Muscle of back (tissue), 13 donors: ENCODE measurements around the gene KIR3DL2. TPM values are rescaled to one million over a fixed set of nuclear protein-coding genes. Genes with fewer than 3 reads are reported as not detected.
"Not testable (repeated sequence)": the region's sequence is repeated elsewhere in the genome, so short reads cannot be mapped to it uniquely, and the experiment has no call there.

Experiments
- DNase-seq, 3 donors: peaks; one replicate each; pipeline versions ENCODE4 v3.0.0 to v3.0.0-alpha.2; 2013
- long read RNA-seq, 9 donors: transcript quantifications; one replicate each; lab custom pipeline, GENCODE V29; 2026
- polyA plus RNA-seq, 10 donors: library from polyadenylated mRNA; unstranded; fragments of 120-200 nt; gene quantifications; one replicate each; pipeline ENCODE4 v1.2.1, GENCODE V29; 2013; ENCODE audit not compliant: insufficient read length in 10 of 10

The KIR3DL2 gene
- polyA plus RNA-seq, result not detected
- long read RNA-seq, donor 1, result 0 reads
- long read RNA-seq, donor 2, result 0 reads
- long read RNA-seq, donor 3, result 0 reads
- long read RNA-seq, donor 4, result 0 reads
- long read RNA-seq, donor 5, result 0 reads
- long read RNA-seq, donor 6, result 0 reads
- long read RNA-seq, donor 7, result 0 reads
- long read RNA-seq, donor 8, result 0 reads
- long read RNA-seq, donor 9, result 0 reads

DNA sequence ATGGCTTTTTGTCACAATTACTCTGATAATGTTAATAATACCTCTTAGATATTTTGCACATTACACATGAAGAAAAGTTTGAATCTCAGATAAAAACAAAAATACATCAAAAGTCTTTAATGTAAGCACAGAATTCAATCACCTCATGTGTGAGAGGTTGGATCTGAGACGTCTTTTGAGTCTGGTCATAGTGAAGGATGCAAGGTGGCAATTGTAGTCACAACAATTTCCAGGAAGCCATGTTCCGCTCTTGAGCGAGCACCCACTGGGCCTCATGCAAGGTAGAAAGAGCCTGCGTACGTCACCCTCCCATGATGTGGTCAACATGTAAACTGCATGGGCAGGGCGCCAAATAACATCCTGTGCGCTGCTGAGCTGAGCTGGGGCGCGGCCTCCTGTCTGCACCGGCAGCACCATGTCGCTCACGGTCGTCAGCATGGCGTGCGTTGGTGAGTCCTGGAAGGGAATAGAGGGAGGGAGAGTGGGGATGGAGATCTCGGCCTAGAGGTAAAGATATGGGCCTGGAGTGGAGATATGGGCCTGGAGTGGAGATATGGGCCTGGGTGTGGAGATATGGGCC lies at the start of gene KIR3DL2:
Gene KIR3DL2 (plus strand): TSS at position 383 of the 580 bp plus-strand sequence. CDS start 33 bp downstream, at position 416.
- not testable (repeated sequence) for DNase-seq

DNA sequence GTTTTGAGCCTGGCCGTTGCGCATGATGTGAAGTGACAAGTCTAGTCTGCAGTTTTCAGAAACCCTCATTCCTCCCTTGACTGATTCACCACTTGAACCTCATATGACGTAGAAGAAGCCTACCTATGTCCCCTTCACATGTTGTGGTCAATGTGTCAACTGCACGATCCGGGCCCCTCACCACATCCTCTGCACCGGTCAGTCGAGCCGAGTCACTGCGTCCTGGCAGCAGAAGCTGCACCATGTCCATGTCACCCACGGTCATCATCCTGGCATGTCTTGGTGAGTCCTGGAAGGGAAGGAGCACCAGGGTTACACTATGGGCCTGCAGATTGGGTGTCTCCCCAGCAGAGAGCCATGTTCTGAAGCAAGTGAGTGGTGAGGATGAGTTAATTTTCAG lies 46.8 kb upstream of the KIR3DL2 start, which contains the start of gene KIR2DL4:
Gene KIR2DL4 (plus strand): TSS at position 201 of the 400 bp plus-strand sequence. CDS start 42 bp downstream, at position 243.
- no peak for DNase-seq

DNA sequence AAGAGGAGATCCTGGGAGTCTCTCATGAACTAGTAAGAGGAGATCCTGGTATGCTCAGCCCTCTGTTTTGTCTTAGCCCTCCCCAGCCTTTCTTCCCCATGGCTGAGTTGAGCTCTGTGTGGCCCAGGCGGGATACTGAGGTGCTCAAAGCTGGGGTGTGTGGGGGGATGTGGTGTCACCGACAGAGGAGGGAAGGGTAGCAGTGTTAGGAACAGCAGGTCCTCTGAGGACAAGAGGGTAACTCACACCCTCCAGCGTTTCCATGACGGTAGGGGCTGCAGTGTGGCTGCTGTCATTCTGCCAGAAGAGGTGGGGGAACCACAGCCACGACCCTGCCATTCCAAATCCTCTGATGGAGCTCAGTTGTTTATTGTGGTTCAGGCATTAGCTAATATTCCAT lies 46.1 kb upstream of the KIR3DL2 start:
- DNase-seq, result no peak

DNA sequence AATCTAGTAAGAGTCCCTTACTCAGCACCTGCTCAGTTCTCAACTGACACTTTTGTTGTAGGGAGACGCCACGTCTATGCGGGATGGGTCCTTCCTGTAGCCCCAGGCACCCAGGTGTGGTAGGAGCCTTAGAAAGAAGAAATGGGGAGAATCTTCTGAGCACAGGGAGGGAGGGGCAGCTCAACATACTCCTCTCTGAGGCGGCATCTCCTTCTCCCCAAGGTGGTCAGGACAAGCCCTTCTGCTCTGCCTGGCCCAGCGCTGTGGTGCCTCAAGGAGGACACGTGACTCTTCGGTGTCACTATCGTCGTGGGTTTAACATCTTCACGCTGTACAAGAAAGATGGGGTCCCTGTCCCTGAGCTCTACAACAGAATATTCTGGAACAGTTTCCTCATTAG lies 45.7 kb upstream of the KIR3DL2 start:
- no peak for DNase-seq

DNA sequence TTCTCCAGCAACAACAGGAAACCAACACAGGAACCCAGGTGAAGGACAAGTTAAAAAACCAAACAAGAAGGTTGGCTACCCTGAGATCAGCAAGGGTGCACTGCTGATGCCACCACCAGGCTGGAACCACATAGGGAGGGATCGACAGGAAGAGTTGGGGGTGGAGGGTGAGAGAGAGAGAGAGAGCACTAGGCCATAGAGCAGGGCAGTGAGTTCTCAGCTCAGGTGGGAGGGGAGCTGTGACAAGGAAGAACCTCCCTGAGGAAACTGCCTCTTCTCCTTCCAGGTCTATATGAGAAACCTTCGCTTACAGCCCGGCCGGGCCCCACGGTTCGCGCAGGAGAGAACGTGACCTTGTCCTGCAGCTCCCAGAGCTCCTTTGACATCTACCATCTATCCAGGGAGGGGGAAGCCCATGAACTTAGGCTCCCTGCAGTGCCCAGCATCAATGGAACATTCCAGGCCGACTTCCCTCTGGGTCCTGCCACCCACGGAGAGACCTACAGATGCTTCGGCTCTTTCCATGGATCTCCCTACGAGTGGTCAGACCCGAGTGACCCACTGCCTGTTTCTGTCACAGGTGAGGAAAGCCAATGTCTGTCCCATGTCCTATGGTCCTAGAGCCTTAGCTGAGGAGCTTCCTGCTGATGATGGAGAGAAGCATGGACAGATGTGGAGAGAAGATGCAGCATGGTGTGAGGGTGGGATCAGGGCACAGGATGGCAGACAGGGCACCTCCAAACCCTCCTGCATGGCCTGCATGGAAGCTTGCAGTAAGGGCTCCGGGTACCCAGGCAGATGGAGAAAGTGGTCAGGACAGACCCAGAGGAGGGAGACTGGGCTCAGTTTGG lies 44.4 kb upstream of the KIR3DL2 start:
- no peak for DNase-seq

DNA sequence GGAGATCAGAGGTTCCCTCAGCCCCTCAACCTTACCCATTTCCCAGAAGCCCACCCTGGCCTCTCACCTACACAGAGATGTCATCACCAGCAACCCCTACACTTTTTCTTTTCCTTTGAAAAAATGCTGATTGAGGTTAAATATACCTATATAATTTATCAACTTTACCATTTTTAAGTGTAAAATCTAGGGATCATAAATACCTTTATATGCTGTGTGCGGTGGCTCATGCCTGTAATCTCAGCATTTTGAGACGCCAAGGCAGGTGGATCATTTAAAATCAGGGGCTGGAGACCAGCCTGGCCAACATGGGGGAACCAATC lies 43.8 kb upstream of the KIR3DL2 start:
- no peak for DNase-seq

DNA sequence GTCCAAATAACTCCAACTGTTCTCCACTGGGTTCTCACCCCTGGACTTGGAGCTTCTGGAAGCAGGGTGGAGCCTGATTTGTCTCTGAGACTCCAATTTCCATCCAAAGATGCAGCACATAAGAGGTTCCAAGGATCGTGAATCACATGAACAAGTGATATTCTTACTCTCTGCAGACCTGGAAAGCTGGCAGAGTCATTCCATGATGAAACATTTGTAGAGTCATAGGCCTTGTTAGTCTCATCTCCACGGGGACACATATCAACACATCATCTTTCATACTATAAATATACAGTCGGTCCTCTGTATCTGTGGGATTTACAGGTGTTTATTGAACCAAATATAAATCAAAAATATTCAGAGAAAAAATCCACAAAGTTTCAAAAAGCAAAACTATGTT lies 35.7 kb upstream of the KIR3DL2 start:
- not testable (repeated sequence) for DNase-seq

DNA sequence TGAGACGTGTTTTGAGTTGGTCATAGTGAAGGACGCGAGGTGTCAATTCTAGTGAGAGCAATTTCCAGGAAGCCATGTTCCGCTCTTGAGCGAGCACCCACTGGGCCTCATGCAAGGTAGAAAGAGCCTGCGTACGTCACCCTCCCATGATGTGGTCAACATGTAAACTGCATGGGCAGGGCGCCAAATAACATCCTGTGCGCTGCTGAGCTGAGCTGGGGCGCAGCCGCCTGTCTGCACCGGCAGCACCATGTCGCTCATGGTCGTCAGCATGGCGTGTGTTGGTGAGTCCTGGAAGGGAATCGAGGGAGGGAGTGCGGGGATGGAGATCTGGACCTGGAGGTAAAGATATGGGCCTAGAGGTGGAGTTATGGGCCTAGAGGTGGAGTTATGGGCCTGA lies 34.0 kb upstream of the KIR3DL2 start, which contains the start of gene KIR3DL1:
Gene KIR3DL1 (plus strand): TSS at position 218 of the 400 bp plus-strand sequence.
- DNase-seq, result not testable (repeated sequence)

DNA sequence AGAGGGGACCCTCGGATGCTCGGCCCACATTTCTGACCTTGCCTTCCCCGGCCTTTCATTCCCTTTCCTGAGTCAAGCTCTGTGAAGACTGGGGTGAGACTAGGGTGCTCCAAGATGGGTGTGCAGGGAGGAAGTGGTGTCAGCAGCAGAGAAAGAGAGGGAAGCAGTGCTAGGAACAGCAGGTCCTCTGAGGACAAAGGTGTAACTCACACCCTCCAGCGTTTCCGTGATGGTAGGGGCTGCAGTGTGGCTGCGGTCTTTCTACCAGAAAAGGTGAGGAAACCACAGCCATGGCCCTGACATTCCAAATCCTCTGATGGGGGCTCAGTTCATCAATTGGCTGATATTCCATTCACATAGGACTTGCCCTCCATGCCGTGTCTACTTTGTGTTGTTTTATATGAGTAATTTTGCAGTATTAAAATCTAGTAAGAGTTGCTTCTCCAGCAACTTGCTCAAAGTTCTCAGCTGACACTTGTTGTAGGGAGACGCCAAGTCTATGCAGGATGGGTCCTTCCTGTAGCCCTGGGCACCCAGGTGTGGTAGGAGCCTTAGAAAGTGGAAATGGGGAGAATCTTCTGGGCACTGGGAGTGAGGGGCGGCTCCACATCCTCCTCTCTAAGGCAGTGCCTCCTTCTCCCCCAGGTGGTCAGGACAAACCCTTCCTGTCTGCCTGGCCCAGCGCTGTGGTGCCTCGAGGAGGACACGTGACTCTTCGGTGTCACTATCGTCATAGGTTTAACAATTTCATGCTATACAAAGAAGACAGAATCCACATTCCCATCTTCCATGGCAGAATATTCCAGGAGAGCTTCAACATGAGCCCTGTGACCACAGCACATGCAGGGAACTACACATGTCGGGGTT lies 32.3 kb upstream of the KIR3DL2 start:
- DNase-seq, result no peak

DNA sequence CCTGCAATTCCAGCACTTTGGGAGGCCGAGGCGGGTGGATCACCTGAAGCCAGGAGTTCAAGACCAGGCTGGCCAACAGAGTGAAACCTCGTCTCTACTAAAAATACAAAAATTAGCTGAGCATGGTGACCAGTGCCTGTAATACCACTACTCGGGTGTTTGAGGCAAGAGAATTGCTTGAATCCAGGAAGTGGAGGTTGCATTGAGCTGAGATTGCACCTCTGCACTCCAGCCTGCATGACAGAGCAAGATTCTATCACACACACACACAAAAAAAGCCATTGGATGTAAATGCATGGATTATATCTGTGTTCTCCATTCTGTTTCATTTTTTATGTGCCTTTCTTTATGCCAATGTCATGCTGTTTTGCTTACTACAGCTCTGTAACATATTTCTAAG lies 25.8 kb upstream of the KIR3DL2 start:
- not testable (repeated sequence) for DNase-seq

DNA sequence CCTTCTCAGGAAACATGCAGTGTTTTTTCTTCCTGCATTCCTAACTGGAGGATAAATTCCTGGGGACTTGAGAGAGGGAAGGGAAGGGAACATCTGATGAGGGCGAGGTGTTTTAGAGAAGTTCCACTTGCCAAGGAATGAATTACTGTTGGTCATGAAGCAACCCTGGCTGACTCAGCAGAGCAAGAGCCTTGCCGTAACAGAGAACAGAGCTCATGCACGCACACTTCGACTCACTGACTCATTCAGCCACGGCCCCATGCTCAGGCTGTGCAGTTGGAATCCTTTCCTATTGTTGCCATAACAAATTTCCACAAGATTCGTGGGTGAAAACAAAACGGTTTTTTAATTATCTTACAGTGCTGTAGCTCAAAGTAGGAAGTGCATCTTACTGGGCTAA lies 24.9 kb upstream of the KIR3DL2 start:
- DNase-seq, result not testable (repeated sequence)

DNA sequence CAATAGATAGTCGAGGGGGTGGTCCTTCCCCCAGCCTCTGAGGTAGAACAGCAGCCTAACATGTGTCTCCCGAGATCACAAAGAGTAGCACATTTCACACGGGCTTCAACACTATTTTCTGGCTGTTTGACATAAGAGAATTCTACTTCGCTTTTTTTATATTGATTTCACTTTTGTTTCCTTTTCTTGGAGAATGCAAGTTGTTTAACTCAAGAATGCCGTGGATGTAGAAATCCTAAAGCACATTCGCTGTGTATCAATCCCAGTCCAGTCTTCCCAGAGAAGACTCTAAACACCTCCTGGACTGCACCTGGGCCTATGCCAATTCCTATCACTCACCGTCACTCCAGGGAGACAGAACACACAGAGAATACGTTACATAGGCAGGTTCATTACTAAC lies 22.2 kb upstream of the KIR3DL2 start:
- not testable (repeated sequence) for DNase-seq

DNA sequence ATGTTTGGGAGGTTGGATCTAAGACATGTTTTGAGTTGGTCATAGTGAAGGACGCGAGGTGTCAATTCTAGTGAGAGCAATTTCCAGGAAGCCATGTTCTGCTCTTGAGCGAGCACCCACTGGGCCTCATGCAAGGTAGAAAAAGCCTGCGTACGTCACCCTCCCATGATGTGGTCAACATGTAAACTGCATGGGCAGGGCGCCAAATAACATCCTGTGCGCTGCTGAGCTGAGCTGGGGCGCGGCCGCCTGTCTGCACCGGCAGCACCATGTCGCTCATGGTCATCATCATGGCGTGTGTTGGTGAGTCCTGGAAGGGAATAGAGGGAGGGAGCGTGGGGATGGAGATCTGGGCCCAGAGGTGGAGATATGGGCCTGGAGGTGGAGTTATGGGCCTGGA lies 17.7 kb upstream of the KIR3DL2 start, which contains the start of gene KIR2DS4:
Gene KIR2DS4 (plus strand): TSS at position 181 of the 400 bp plus-strand sequence.
- not testable (repeated sequence) for DNase-seq

DNA sequence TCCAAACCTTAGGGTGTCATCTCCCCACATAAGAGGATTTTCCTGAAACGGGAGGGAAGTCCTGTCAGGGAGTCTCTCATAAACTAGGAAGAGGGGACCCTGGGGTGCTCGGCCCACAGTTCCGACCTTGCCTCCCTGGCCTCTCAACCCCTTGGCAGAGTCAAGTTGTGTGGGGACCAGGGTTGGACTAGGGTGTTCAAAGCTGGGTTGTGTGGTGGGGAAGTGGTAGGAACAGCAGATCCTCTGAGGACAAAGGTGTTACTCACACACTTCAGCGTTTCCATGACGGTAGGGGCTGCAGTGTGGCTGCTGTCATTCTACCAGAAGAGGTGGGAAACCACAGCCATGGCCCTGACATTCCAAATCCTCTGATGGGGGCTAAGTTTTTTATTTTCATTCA lies 15.1 kb upstream of the KIR3DL2 start:
- not testable (repeated sequence) for DNase-seq

DNA sequence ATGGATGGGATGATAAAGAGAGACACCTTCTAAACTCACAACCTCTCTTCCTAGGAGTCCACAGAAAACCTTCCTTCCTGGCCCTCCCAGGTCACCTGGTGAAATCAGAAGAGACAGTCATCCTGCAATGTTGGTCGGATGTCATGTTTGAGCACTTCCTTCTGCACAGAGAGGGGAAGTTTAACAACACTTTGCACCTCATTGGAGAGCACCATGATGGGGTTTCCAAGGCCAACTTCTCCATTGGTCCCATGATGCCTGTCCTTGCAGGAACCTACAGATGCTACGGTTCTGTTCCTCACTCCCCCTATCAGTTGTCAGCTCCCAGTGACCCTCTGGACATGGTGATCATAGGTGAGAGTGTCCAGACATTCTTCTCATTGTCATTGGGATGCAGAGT lies 12.7 kb upstream of the KIR3DL2 start:
- not testable (repeated sequence) for DNase-seq

DNA sequence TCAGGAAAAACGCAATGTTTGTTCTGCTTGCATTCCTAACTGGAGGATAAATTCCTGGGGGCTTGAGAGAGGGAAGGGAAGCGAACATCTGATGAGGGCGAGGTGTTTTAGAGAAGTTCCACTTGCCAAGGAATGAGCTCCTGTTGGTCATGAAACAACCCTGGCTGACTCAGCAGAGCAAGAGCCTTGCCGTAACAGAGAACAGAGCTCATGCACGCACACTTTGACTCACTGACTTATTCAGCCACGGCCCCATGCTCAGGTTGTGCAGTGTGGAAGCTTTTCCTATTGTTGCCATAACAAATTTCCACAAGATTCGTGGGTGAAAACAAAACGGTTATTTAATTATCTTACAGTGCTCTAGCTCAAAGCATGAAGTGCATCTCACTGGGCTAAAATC lies 7.1 kb upstream of the KIR3DL2 start:
- not testable (repeated sequence) for DNase-seq

DNA sequence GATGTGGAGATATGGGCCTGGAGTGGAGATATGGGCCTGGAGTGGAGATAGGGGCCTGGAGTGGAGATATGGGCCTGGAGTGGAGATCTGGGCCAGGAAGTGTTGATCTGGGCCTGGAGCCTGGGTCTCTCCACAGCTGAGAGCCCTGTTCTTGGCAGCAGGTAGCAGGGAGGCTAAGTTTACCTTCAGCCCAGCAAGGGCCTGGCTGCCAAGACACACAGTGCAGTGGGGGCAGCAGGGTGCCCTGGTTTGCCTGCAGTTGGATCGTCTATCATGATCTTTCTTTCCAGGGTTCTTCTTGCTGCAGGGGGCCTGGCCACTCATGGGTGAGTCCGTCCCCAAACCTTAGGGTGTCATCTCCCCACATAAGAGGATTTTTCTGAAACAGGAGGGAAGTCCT lies 687 bp downstream of the KIR3DL2 start:
- no peak for DNase-seq

DNA sequence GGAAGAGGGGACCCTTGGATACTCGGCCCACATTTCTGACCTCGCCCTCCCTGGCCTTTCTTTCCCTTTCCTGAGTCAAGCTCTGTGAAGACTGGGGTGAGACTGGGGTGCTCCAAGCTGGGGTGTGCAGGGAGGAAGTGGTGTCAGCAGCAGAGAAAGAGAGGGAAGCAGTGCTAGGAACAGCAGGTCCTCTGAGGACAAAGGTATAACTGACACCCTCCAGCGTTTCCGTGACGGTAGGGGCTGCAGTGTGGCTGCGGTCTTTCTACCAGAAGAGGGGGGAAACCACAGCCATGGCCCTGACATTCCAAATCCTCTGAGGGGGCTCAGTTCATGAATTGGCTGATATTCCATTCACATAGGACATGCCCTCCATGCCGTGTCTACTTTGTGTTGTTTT lies 1.1 kb downstream of the KIR3DL2 start:
- no peak for DNase-seq

DNA sequence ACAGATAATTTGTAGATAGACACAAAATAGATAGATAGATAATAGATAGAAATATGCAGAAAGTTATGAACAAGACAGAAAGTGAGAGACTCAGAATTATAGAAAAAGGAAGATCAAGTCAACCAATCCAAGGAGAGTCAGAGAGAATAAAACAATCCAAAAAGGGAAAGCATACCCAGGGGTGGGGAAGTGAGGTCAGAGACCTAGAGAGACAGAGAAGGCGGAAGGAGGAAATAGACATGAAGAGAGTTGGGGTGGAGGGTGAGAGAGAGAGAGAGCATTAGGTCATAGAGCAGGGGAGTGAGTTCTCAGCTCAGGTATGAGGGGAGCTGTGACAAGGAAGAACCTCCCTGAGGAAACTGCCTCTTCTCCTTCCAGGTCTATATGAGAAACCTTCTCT lies 5.0 kb downstream of the KIR3DL2 start:
- DNase-seq, result not testable (repeated sequence)

DNA sequence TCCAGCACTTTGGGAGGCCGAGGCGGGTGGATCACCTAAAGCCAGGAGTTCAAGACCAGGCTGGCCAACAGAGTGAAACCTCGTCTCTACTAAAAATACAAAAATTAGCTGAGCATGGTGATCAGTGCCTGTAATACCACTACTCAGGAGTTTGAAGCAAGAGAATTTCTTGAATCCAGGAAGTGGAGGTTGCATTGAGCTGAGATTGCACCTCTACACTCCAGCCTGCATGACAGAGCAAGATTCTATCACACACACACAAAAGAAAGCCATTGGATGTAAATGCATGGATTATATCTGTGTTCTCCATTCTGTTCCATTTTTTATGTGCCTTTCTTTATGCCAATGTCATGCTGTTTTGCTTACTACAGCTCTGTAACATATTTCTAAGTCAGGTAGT lies 8.2 kb downstream of the KIR3DL2 start:
- not testable (repeated sequence) for DNase-seq

DNA sequence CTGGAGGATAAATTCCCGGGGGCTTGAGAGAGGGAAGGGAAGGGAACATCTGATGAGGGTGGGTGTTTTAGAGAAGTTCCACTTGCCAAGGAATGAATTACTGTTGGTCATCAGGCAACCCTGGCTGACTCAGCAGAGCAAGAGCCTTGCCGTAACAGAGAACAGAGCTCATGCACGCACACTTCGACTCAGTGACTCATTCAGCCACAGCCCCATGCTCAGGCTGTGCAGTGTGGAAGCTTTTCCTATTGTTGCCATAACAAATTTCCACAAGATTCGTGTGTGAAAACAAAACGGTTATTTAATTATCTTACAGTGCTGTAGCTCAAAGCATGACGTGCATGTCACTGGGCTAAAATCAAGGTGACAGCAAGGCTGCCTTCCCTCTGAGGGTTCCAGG lies 9.2 kb downstream of the KIR3DL2 start:
- DNase-seq, result not testable (repeated sequence)

DNA sequence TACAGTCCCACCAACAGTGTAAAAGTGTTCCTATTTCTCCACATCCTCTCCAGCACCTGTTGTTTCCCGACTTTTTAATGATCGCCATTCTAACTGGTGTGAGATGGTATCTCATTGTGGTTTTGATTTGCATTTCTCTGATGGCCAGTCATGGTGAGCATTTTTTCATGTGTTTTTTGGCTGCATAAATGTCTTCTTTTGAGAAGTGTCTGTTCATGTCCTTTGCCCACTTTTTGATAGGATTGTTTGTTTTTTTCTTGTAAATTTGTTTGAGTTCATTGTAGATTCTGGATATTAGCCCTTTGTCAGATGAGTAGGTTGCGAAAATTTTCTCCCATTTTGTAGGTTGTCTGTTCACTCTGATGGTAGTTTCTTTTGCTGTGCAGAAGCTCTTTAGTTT lies 13.2 kb downstream of the KIR3DL2 start:
- DNase-seq, result not testable (repeated sequence)
